ENCODE measurements around the gene SUFU. TPM values are rescaled to one million over a fixed set of nuclear protein-coding genes. Genes with fewer than 3 reads are reported as not detected.

SUFU gene
- total RNA-seq, 1 donor from 2014 or later = 8.9 TPM

- Histone ChIP-seq H3K27me3 (ENCODE audit: control insufficient read depth, insufficient read depth, low read length) (no peaks in the 10 kb centered on the region), H3K4me3 (ENCODE audit: low read depth, low read length) (no peak overlapping the region), H3K36me3 (ENCODE audit: control insufficient read depth, insufficient read depth, low read length) (no peaks in the 10 kb centered on the region)
- DNase-seq (ENCODE audit: low read depth) = peak; percentile 86
- TF ChIP-seq CTCF (IDR thresholded peaks at IDR 0.05; ENCODE audit: insufficient read depth, low read length, poor library complexity, severe bottlenecking) = no peak
Observed at GRCh38 chr10:102604439-102604841, 100.7 kb downstream of the SUFU start.

DNA sequence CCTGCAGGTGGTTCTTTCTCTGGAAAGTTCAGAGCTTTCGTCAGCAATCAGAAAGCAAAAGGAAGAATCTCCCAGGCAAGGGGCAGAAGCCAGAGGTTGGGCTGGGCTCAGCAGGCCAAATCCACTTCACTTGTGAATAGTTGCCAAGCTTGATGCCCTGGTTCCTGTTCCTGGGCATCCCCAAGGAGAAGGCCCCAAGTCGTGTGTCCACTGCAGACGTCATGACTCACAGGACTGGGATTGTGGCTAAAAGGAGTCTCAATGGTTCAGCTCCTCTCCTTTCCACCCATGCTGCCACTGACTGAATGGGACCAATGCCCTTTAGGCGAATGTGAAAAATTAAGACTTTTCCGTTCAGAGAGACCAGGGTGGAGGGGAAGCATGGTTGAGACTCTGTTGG, 101.9 kb downstream of the SUFU start:
- no peaks in the 10 kb centered on the region for H3K36me3 ChIP-seq (ENCODE audit: control insufficient read depth, insufficient read depth, low read length)
- TF ChIP-seq CTCF (IDR thresholded peaks at IDR 0.05; ENCODE audit: insufficient read depth, low read length, poor library complexity, severe bottlenecking) = no peak
- H3K4me3 ChIP-seq (ENCODE audit: low read depth, low read length) = no peak overlapping the region
- no peak for DNase-seq (ENCODE audit: low read depth)
- no peaks in the 10 kb centered on the region for H3K27me3 ChIP-seq (ENCODE audit: control insufficient read depth, insufficient read depth, low read length)

DNA sequence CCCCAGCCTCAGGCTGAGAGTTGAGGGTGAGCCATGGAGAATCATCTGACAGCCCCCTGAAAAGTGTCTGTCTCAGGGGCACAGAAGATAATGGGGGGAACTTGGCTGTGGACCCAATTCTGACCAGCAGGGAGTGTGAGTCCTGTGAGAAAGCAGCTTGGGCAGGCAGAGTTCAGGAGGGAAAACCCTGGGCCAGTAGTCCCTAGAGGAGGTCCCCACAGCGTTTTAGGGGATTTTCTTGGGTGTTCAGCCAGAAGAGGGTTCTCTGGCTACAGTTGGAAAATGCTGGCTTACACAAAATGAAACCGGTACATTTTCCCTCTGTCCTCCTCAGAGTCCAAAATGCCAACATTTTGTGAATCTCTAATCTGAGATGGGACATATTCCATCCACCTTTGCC, 104.7 kb downstream of the SUFU start:
- no peak for TF ChIP-seq CTCF (IDR thresholded peaks at IDR 0.05; ENCODE audit: insufficient read depth, low read length, poor library complexity, severe bottlenecking)
- no peak for DNase-seq (ENCODE audit: low read depth)
- Histone ChIP-seq H3K27me3 (ENCODE audit: control insufficient read depth, insufficient read depth, low read length) (no peaks in the 10 kb centered on the region), H3K36me3 (ENCODE audit: control insufficient read depth, insufficient read depth, low read length) (no peaks in the 10 kb centered on the region), H3K4me3 (ENCODE audit: low read depth, low read length) (no peak overlapping the region)

DNA sequence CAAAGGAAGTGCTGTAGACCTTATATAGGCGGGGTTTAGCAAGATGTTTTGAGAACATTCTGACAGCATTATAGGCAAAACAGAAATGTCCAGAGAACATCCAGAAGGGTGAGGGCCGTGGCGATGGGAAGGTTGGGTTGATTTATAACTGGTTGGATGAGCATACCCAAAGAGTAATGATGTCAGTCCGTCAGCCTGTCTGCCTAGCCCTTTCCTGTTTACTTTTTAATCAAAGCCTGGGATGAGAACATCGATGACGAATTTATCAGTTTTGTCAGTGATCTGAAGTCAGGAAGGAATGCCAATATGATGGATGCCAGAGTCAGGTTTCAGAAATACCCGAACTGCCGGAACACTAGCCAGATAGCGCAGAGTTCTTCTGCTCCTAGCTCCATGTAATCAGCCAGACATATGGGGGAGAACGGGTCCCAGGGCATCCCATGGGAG, 106.7 kb downstream of the SUFU start:
- Histone ChIP-seq H3K27me3 (ENCODE audit: control insufficient read depth, insufficient read depth, low read length) (no peaks in the 10 kb centered on the region), H3K36me3 (ENCODE audit: control insufficient read depth, insufficient read depth, low read length) (no peaks in the 10 kb centered on the region), H3K4me3 (ENCODE audit: low read depth, low read length) (no peak overlapping the region)
- no peak for DNase-seq (ENCODE audit: low read depth)
- no peak for TF ChIP-seq CTCF (IDR thresholded peaks at IDR 0.05; ENCODE audit: insufficient read depth, low read length, poor library complexity, severe bottlenecking)

GRCh38 chr10:102611514-102612087, 107.8 kb downstream of the SUFU start:
- TF ChIP-seq CTCF (IDR thresholded peaks at IDR 0.05; ENCODE audit: insufficient read depth, low read length, poor library complexity, severe bottlenecking) = no peak
- no peaks in the 10 kb centered on the region for H3K36me3 ChIP-seq (ENCODE audit: control insufficient read depth, insufficient read depth, low read length)
- no peak for DNase-seq (ENCODE audit: low read depth)

GRCh38 chr10:102612964-102613275, 109.1 kb downstream of the SUFU start:
- no peaks in the 10 kb centered on the region for H3K36me3 ChIP-seq (ENCODE audit: control insufficient read depth, insufficient read depth, low read length)
- no peaks in the 10 kb centered on the region for H3K27me3 ChIP-seq (ENCODE audit: control insufficient read depth, insufficient read depth, low read length)
- no peak for TF ChIP-seq CTCF (IDR thresholded peaks at IDR 0.05; ENCODE audit: insufficient read depth, low read length, poor library complexity, severe bottlenecking)
- no peak for DNase-seq (ENCODE audit: low read depth)
- H3K4me3 ChIP-seq (ENCODE audit: low read depth, low read length) = no peak overlapping the region

More at GRCh38 chr10:102611514-102612087, 107.8 kb downstream of the SUFU start:
- no peaks in the 10 kb centered on the region for H3K27me3 ChIP-seq (ENCODE audit: control insufficient read depth, insufficient read depth, low read length)
- H3K4me3 ChIP-seq (ENCODE audit: low read depth, low read length) = no peak overlapping the region

All from kidney epithelial cell (primary cell).